Jurkat, Clone E6-1 (cell line): ENCODE measurements around the gene NLK. TPM values are rescaled to one million over a fixed set of nuclear protein-coding genes. Genes with fewer than 3 reads are reported as not detected.
A peak's percentile ranks its signal among the peaks of the same experiment; 100 is the strongest.
"Not testable (repeated sequence)": the region's sequence is repeated elsewhere in the genome, so short reads cannot be mapped to it uniquely, and the experiment has no call there.

Experiments used
- DNase-seq: peaks from one replicate; pipeline ENCODE4 v3.0.0-alpha.2; 2011; ENCODE audit warnings: low read depth, low spot score
- H3K4me3 ChIP-seq: 2 replicates; pipeline ENCODE4 v1.5.1; 2011; ENCODE audit warnings: mild to moderate bottlenecking, low read length, control low read depth, moderate library complexity
- polyA plus RNA-seq: library from polyadenylated mRNA; unstranded; fragments of >200 nt; gene quantifications from one replicate; pipeline ENCODE4 v1.2.1, GENCODE V29; 2012; ENCODE audit warnings: missing spikeins; ENCODE audit not compliant: insufficient read length, insufficient read depth

The NLK gene
- polyA plus RNA-seq = 30.1 TPM

- DNase-seq = no peak
- H3K4me3 ChIP-seq = peak within 1 kb of the TSS; percentile 74
These were observed at the start of gene NLK for GRCh38 chr17:28042657-28042720. TSS of gene NLK (plus strand) at chr17:28042677. CDS start at chr17:28042874, 197 bp downstream.

- DNase-seq = no peak
These were observed 49.2 kb upstream of the NLK start for GRCh38 chr17:27993161-27993695.

GRCh38 chr17:27993723-27994310 lies 48.7 kb upstream of the NLK start:
- DNase-seq = no peak

More at GRCh38 chr17:27993161-27993695, 49.2 kb upstream of the NLK start:
- H3K4me3 ChIP-seq = no peak overlapping the region

DNA sequence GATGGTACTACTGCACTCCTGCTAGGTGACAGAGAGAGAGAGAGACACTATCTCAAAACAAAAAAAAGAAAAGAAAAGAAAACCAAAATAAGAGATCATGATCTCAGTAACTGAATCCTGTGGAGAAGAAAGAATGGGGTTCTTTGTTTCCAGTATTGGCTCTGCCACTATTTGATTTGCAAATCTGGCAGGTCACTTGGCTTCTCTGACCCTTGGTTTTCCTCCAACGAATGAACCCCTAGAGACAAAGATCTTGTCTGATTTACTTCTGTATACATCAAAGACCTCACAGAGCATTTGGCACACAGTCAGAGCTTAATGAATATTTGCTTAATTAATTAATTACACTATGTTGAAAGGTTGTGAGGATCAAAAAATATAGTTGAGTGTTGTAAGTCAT lies 47.9 kb upstream of the NLK start:
- no peak for DNase-seq
- H3K4me3 ChIP-seq = no peak overlapping the region

More at GRCh38 chr17:27993723-27994310, 48.7 kb upstream of the NLK start:
- H3K4me3 ChIP-seq = no peak overlapping the region

DNA sequence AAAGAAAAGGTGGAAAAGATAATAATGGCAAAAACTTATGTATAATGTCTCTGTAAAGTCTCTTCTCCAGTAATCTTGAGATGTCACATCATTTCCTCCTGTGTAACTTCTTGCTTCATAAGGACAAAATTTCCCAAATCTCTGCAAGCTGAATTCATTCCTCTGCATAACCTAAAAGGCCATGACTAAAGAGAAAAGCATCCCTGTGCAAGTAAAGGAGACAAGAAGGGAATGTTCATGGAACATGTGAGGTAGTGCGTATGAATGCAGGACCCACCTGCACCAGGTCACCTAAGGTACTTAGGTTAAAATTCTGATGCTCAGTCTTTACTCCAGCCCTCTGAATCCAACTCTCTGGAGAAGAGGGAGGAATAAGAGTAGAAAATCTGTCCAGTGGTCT lies 46.9 kb upstream of the NLK start:
- no peak for DNase-seq
- no peak overlapping the region for H3K4me3 ChIP-seq

- DNase-seq = no peak
- no peak overlapping the region for H3K4me3 ChIP-seq
These were observed 46.1 kb upstream of the NLK start for GRCh38 chr17:27996202-27997043.

GRCh38 chr17:27997044-27997401 lies 45.5 kb upstream of the NLK start:
- no peak overlapping the region for H3K4me3 ChIP-seq
- no peak for DNase-seq

DNA sequence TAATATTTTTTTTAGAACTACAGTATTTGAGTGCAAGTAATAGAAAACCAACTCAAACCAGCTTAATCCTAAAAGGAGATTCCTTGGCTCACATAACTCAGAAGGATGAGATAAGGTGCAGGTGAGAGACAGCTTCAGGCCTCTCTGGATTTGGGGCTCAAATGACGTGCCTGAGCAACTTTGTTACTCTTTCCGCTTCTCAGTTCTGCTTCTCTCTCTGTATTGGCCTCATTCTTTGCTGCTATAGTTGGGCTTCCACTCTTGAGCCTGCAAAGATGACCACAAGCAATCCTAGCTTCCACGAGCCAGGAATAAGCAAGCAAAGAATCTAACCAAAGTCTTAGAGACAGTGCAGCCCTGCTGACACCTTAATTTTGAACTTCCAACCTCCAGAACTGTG lies 45.0 kb upstream of the NLK start:
- H3K4me3 ChIP-seq = no peak overlapping the region
- no peak for DNase-seq

- no peak for DNase-seq
- H3K4me3 ChIP-seq = no peak overlapping the region
These were observed 41.3 kb upstream of the NLK start for GRCh38 chr17:28001149-28001548.

- peak; percentile 74 for DNase-seq
- H3K4me3 ChIP-seq = no peak overlapping the region
These were observed 38.1 kb upstream of the NLK start for GRCh38 chr17:28004344-28004743.

- DNase-seq, H3K4me3 ChIP-seq: not testable (repeated sequence)
These were observed 34.6 kb upstream of the NLK start for GRCh38 chr17:28007925-28008324.

DNA sequence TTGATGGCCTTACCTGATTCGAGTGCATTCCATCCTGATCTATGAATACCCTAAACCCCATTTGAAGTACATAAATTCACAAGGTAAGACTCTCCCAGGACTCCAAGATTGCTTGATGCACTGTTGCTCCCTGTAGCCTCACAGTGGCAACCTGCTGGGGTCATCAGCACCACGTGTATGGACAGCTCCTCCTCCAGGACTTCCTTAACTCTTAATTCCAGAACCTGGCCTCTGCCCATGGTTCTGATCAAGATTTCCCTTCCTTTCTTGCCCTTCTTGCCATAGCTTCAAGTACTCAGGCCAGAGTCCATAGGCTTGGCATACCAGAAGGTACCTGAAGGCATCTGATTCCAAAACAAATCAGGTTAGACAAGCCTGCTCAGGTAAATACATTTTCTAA lies 34.0 kb upstream of the NLK start:
- DNase-seq = peak; percentile 45
- no peak overlapping the region for H3K4me3 ChIP-seq

GRCh38 chr17:28010406-28010805 lies 32.1 kb upstream of the NLK start:
- no peak for DNase-seq

DNA sequence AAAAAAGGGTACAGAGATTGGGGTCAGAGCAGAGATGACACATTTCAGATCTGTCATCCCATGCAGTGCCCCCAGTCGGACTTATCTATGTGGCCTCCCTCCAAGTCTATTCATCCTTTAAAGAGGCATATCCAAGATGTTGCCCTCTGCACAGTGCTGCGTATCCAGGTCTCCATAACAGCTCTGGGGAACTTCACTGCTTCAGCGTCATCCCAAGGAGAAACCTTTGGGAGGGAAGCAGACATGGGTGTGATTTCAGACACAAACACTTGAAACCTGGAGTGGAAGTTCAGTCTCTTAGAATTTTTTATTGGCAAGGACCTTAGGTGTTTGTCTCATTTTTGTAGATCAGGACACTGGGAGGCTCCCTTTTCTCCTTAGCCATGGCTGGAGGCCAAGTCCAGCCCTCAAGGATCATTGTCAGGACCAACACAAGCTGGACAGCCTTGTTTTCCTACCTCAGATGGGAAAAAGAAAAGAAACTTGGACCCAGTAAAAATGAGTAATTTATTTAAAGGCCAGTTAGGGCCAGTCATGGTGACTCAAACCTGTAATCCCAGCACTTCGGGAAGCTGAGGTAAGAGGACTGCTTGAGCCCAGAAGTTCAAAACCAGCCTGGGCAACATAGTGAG lies 23.9 kb upstream of the NLK start:
- H3K4me3 ChIP-seq = no peak overlapping the region
- DNase-seq = no peak

More at GRCh38 chr17:28010406-28010805, 32.1 kb upstream of the NLK start:
- H3K4me3 ChIP-seq = no peak overlapping the region

DNA sequence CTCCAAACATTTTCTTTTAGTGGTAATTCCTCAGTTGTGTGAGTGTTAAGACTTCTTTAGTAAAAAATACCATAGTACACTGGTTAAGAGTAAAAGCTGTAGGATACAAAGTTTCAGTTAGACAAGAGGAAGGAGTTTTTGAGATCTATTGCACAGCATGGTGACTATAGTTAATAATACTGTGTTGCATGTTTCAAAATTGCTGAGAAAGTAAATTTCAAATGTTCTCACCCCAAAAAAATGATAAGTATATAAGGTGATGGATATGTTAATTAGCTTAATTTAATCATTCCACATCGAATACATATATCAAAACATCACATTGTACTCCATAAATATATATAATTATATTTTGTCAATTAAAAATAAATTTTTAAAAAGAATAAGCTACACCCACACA lies 22.0 kb upstream of the NLK start:
- no peak for DNase-seq
- no peak overlapping the region for H3K4me3 ChIP-seq

DNA sequence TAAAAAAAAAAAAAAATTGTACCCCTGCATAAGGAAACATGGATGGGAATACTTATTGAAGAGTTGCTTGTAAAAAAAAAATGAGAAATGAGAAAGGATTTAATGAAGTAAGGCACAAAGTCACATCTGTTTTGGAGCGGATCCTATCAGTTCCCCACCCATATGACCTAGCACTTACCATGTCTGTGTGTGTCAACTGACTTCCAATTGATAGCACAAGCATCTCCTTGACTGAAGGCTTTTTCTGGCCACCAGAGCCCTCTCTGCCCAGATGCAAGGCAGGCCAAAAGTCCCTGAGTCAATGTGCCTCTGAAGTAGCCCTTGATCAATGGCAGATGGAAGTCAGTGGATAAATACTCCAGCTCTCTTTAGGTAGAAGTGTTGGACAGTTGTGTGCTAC lies 13.4 kb upstream of the NLK start:
- DNase-seq = no peak
- no peak overlapping the region for H3K4me3 ChIP-seq

- no peak overlapping the region for H3K4me3 ChIP-seq
- DNase-seq = no peak
These were observed 12.1 kb upstream of the NLK start for GRCh38 chr17:28030386-28030785.

DNA sequence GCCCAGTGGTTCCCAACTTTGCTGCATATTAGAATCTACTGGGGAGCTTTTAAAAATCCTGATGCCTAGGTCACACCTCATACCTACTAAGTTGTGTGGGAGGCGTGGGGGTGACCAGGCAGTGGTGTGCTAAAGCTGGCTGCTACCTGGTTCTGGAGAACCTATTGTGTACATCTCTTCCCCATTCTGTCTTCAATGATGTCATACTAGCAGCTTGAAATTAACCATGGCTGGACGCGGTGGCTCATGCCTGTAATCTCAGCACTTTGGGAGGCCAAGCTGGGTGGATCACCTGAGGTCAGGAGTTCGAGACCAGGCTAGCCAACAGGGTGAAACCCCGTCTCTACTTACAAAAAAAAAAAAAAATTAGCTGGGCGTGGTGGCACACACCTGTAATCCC lies 11.3 kb upstream of the NLK start:
- H3K4me3 ChIP-seq = no peak overlapping the region
- no peak for DNase-seq

DNA sequence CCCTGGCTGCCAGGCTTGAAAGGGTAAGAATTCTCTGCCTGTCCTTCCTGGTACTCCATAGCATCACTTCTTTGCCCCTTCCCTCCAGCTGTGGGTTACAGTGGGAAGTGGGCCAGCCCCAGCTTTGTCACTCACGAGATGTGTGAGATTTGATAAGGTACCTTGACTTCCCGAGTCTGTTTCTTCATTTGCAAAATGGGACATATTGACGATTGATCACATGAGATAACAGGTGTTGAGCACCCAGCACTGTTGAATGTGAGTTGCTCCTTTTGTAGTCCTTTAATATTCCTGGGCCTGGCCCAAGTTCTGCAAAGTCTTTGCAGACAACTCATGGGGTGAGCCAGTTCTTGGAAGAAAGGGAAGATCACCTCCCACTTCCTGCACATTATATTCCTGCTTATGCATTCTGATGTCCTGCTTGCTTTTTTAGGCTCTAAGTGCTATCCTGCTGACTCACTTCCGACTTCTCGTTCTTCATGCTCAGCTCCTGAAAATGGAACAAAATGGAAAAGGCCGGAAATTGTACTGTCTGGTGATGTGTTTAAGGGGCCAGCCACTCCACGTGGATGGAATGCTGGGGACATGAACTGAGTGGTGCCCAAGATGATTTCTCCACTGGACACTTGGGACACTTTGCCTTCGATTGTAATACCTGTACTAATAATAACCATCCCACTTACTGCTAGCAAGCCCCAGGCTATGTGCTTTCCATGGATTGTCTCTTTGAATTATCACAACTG lies 8.3 kb upstream of the NLK start:
- no peak for DNase-seq
- no peak overlapping the region for H3K4me3 ChIP-seq

DNA sequence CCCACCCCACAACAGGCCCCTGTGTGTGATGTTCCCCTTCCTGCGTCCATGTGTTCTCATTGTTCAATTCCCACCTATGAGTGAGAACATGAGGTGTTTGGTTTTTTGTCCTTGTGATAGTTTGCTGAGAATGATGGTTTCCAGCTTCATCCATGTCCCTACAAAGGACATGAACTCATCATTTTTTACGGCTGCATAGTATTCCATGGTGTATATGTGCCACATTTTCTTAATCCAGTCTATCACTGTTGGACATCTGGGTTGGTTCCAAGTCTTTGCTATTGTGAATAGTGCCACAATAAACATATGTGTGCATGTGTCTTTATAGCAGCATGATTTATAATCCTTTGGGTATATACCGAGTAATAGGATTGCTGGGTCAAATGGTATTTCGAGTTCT lies 7.0 kb upstream of the NLK start:
- DNase-seq, H3K4me3 ChIP-seq: not testable (repeated sequence)
